ENCODE results near the gene GPR107.
A peak's percentile ranks its signal among the peaks of the same experiment; 100 is the strongest.

Gene GPR107

GRCh38 chr9:130112538-130113151, 58.9 kb downstream of the GPR107 start:
- no peak for DNase-seq

GRCh38 chr9:130114741-130115140, 61.0 kb downstream of the GPR107 start:
- no peak for DNase-seq

DNA sequence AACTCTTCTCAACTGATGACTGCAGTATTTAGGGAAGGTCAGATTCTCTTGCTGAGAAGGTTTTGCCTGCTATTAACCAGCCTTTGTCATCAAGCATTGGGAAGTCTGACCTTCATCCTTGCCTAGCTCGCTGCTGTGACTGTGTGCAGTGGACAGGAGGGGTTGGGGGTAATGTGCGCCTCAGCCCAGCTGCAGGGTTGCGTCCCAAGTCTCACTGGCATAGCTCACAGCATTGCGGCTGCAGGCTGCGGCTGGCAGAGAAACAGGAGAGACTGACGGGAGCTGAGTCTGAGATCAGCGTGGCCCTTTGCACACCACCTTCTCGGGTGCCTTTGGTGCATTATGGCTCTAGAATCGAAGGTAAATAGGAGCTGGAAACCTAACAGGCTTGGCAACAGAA, 62.6 kb downstream of the GPR107 start:
- DNase-seq: no peak

DNA sequence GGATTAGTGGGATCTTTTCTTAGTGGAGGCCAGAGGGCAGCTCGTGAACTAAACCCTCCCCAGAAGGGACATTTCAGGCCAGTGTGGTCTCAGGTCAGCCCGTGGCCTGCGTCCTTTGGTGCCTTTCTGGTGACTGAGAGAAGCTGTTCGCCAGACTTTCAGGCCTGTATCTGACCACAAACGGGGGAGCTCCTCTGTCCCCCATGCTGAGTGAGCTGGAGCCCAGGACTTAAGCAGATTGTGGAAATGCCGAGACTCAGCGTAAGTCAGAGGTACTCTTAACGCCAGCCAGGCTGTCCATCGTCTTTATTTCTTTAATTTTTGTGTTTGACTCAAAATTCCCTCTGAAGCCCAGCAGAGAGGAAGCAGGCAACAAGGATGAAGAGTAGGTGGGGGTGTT, 63.7 kb downstream of the GPR107 start:
- no peak for DNase-seq

DNA sequence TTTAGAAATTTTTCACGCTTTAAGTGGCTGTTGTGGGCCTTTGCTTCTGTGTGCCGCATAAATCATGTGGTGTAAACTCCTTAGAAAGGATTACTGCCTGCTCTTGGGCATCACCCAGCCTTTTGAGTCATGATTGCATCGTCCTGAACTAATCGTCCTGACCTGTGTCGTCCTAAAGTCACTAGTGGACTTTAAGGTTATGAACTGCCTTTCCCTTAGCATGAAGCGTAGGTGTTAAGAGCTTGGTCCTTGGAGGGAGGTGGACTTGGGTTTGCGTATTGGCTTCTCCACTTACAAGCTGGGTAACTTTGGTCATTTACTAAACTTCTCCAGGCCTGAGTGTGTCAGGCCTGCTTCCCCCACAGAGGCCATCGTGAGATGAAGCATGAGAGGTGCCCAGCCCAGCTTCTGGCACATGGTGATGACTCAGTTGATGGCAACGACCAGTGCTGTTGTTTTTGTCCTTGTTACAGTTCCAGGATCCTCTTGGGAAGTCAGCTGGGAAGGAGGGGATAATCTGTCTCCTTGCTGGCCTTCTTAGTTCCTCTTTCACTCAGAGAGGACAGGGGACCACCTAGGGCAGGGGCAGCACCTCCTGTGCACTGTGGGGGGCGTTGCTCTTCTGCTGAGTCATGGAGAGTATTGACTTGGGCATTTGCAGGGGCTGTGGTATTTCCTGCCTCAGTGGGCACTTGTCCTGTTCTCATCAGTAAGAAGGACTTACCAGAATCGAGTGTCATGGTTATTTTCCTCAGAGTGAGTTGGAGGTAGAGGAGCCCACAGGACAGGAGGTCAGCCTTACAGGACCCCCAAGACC, 64.3 kb downstream of the GPR107 start:
- DNase-seq: no peak

DNA sequence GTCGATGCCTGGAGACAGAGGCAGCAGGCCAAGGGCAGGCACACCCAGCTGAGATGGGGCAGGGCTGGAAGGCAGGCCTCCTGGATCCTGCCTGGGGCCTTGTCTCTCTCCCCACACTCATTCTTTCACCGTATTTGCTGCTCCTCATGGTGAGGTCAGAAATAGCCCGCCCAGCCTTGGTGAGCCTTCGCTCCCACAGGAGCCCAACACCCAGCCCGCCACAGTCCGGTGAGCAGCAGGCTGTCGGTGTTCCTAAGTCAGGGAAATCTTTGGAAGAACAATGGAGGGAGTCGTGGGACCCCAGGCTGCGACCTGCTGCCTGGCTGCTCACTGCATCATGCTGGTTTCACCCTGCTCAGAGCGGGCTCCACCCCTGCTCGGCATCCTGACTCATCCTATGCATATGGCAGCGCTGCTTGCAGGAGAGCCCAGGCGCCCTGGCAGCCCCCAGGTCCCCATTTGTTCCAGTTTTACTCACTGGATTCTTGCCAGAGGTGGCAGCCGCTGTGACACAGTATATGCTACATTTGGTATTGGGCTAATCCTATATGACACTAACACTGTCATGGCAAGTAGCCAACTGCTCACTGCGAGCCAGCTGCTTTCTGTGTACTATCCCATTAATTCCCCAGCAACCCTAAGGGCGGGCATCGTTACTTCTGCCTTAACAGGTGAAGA, 65.3 kb downstream of the GPR107 start:
- DNase-seq: no peak

GRCh38 chr9:130119519-130120298, 66.0 kb downstream of the GPR107 start:
- DNase-seq: no peak

GRCh38 chr9:130120299-130120587, 66.5 kb downstream of the GPR107 start:
- DNase-seq: no peak

DNA sequence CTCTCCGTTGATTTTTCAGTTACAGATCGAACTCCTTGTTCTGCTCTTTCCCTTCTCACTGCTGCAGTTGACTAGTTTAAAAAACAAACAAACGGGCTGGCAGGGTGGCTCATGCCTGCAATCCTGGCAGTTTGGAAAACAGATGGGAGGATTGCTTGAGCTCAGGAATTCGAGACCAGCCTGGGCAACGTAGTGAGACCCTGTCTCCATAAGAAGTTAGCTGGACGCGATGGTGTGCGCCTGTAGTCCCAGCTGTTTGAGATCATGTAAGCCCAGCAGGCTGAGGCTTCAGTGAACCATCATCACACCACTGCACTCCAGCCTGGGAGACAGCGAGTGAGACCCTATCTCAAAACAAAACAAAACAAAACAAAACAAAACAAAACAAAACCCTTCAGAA, 67.1 kb downstream of the GPR107 start:
- DNase-seq: no peak

DNA sequence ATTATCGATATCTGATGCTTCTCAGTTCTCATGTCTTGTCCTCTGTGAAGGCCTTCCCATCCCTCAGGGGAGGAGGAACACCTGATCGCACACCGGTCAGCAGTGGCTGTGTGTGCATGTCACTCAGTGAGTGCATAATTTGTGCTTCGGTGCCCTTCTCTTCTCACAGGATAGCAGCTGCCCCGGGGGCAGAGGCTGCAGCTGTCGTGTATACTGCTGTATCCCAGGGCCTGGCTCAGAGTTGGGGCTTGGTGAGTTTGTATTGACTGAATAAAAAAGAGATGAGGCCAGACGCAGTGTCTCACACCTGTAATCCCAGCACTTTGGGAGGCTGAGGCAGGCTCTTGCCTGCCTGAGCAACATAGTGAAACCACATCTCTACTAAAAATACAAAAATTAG, 68.8 kb downstream of the GPR107 start:
- DNase-seq: no peak

GRCh38 chr9:130124085-130124860, 70.6 kb downstream of the GPR107 start:
- DNase-seq: no peak

GRCh38 chr9:130126721-130127433, 73.2 kb downstream of the GPR107 start:
- no peak for DNase-seq

GRCh38 chr9:130128251-130128650, 74.5 kb downstream of the GPR107 start:
- peak; percentile 83 for DNase-seq

DNA sequence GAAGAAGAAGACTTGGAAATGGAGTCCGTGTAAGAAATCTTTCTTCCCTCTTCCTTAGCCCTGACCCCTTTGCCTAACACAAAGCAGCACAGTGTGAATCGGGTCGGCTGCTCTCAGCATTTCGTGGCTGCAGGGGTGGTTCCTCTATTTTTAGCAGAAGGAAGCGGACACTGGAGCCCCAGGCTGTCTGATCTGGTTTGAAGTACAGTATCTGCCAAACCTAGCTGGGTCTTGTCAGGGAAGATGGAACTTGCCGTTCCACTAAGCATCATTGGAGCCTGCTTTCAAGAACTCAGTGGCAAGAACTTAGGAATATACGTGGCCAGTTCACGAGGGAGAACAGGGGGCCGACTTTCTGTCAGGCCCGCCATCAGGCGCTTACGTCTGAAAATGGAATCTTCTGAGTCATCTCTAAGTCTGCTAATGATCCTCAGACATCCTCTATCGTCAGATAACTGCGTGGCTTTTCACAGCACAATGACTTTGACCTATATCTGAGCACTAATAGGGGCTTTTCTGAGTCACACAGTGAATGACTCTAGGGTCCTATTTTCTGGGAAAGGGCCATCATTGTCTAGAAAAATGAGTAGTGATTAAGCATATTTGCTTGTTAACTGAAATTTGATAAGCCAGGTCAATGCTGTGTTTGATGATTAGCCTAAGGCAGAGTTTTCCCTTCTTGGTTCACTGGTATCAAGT, 75.2 kb downstream of the GPR107 start:
- DNase-seq: peak; percentile 61

GRCh38 chr9:130129432-130130061, 75.8 kb downstream of the GPR107 start:
- DNase-seq: peak; percentile 20

DNA sequence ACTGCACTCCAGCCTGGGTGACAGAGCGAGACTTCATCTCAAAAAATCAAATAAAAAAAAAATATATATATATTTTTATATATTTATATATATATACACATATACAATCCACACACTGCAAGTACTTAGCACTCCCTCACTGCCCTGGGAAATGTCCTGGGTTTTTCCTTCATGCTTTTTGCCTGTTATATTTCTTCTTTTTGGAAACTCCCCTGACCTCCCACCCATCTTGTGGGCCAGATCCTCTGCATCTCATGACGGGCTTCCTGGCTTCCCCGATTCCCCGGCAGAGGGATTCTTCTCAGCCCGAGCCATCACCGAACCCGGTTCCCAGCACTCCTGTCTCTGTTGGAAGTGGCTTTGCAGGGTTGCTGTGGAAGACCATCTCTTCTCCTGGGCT, 79.0 kb downstream of the GPR107 start:
- no peak for DNase-seq

GRCh38 chr9:130137081-130137640, 83.5 kb downstream of the GPR107 start:
- DNase-seq: no peak

GRCh38 chr9:130137641-130138081, 84.0 kb downstream of the GPR107 start:
- DNase-seq: no peak

- peak; percentile 38 for DNase-seq
These were observed 84.5 kb downstream of the GPR107 start for GRCh38 chr9:130138171-130138653.

GRCh38 chr9:130138791-130139190, 85.1 kb downstream of the GPR107 start:
- peak; percentile 47 for DNase-seq
